ENCODE data around the gene ACSF2.

DNA sequence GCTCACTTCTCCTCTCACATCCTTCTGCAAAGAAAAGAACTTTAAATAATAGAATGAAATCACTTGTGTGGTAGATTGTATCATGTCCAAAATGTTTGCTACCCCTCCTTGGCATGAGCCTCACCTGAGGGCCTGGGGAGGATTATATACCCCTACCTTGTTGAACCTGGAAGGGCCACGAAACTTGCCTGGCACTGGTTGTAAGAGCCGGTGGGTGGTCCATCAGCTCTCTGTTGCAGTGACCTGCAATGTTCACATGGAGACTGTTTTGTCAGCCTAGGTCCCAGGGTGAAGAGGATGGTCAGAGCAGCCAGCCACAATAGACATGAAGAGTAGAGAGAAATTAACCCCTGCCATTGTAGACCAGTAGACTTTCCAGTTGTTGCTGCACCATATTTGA is 62.9 kb downstream of the ACSF2 start:
- TF ChIP-seq, protein P1, sequence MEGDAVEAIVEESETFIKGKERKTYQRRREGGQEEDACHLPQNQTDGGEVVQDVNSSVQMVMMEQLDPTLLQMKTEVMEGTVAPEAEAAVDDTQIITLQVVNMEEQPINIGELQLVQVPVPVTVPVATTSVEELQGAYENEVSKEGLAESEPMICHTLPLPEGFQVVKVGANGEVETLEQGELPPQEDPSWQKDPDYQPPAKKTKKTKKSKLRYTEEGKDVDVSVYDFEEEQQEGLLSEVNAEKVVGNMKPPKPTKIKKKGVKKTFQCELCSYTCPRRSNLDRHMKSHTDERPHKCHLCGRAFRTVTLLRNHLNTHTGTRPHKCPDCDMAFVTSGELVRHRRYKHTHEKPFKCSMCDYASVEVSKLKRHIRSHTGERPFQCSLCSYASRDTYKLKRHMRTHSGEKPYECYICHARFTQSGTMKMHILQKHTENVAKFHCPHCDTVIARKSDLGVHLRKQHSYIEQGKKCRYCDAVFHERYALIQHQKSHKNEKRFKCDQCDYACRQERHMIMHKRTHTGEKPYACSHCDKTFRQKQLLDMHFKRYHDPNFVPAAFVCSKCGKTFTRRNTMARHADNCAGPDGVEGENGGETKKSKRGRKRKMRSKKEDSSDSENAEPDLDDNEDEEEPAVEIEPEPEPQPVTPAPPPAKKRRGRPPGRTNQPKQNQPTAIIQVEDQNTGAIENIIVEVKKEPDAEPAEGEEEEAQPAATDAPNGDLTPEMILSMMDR (optimal IDR thresholded peaks at IDR 0.05 in 1 of 3, IDR thresholded peaks at IDR 0.05 in 1 of 3, conservative IDR thresholded peaks at IDR 0.05 in 1 of 3; ENCODE audit: extremely low read depth in 1 of 3, insufficient read depth in 2 of 3, low read length in 3 of 3): no peak
- TF ChIP-seq EZH2 (IDR thresholded peaks at IDR 0.05; ENCODE audit: low read length): no peak
